Measurements from ENCODE around the gene LAMC2.

Gene LAMC2

DNA sequence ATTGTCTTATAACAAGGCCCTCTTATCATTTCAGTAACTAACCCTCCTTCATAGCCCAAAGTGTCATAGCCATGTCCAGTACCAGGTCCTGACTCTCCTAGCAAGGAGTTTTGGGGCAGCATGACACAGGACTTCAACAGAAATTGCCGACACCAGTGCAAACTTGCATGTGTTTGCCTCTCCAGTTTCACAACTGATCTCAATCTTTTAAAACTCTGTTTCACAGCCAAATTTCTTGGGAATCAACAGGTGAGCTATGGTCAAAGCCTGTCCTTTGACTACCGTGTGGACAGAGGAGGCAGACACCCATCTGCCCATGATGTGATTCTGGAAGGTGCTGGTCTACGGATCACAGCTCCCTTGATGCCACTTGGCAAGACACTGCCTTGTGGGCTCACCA, 36.8 kb downstream of the LAMC2 start:
- Histone ChIP-seq H3K4me2 (ENCODE audit: low read depth, low read length) (no peak overlapping the region), H3K27ac (ENCODE audit: low read length) (no peak overlapping the region), H3K79me2 (ENCODE audit: low read length) (no peaks in the 10 kb centered on the region), H4K20me1 (ENCODE audit: insufficient read depth, low read length) (no peaks in the 10 kb centered on the region), H3K4me3 (ENCODE audit: low read length) (no peak overlapping the region), H2AFZ (ENCODE audit: low read length) (no peak overlapping the region), H3K4me1 (ENCODE audit: low read length) (peaks cover 10% of the 10 kb centered on the region; the same call in 1 of the 2 replicates), H3K9me2 (replicated peaks; ENCODE audit: insufficient read depth, low read length) (no peaks in the 10 kb centered on the region), H3K9me3 (replicated peaks; ENCODE audit: insufficient read depth, low read length) (no peaks in the 10 kb centered on the region), H3K9ac (ENCODE audit: low read length) (no peak overlapping the region), H3K36me3 (replicated peaks; ENCODE audit: insufficient read depth, low read length) (no peaks in the 10 kb centered on the region), H3F3A (ENCODE audit: insufficient read depth, low read length) (no peaks in the 10 kb centered on the region), H3K27me3 (replicated peaks; ENCODE audit: insufficient read depth, low read length) (no peaks in the 10 kb centered on the region)
- TF ChIP-seq EZH2phosphoT487 (IDR thresholded peaks at IDR 0.05; ENCODE audit: low read length) (no peak), EZH2 (optimal IDR thresholded peaks at IDR 0.05; ENCODE audit: low read depth, low read length) (no peak)
- TF ChIP-seq, protein P1, sequence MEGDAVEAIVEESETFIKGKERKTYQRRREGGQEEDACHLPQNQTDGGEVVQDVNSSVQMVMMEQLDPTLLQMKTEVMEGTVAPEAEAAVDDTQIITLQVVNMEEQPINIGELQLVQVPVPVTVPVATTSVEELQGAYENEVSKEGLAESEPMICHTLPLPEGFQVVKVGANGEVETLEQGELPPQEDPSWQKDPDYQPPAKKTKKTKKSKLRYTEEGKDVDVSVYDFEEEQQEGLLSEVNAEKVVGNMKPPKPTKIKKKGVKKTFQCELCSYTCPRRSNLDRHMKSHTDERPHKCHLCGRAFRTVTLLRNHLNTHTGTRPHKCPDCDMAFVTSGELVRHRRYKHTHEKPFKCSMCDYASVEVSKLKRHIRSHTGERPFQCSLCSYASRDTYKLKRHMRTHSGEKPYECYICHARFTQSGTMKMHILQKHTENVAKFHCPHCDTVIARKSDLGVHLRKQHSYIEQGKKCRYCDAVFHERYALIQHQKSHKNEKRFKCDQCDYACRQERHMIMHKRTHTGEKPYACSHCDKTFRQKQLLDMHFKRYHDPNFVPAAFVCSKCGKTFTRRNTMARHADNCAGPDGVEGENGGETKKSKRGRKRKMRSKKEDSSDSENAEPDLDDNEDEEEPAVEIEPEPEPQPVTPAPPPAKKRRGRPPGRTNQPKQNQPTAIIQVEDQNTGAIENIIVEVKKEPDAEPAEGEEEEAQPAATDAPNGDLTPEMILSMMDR (IDR thresholded peaks at IDR 0.05; ENCODE audit: low read length): no peak
- no peak for DNase-seq

DNA sequence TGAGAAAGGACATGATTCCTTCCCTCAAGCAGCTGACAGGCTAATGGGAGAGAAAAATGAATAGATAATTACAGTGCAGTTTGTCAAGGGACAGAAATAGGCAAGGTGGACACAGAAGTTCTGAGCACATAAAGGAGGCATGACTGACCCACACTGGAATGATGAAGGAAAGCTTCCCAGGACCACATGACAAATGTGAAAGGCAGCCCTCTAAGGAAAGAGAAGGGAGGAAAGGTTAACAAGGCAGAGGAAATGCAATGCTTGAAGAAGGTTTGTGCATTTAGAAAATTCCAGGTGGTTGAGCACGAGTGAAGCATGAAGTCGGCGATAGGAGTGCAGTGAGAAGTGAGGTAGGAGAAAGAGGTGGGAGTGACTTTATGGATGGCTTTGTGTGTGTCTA, 37.4 kb downstream of the LAMC2 start:
- H3F3A ChIP-seq (ENCODE audit: insufficient read depth, low read length): no peaks in the 10 kb centered on the region
- H3K79me2 ChIP-seq (ENCODE audit: low read length): no peaks in the 10 kb centered on the region
- H3K27ac ChIP-seq (ENCODE audit: low read length): no peak overlapping the region
- no peak overlapping the region for H2AFZ ChIP-seq (ENCODE audit: low read length)
- no peak overlapping the region for H3K4me3 ChIP-seq (ENCODE audit: low read length)
- H3K4me1 ChIP-seq (ENCODE audit: low read length): peaks cover 10% of the 10 kb centered on the region; the same call in 1 of the 2 replicates
- H3K9me2 ChIP-seq (replicated peaks; ENCODE audit: insufficient read depth, low read length): no peaks in the 10 kb centered on the region
- TF ChIP-seq EZH2 (optimal IDR thresholded peaks at IDR 0.05; ENCODE audit: low read depth, low read length): no peak
- no peak for TF ChIP-seq EZH2phosphoT487 (IDR thresholded peaks at IDR 0.05; ENCODE audit: low read length)
- TF ChIP-seq, protein P1 (IDR thresholded peaks at IDR 0.05; ENCODE audit: low read length): no peak
- no peaks in the 10 kb centered on the region for H3K27me3 ChIP-seq (replicated peaks; ENCODE audit: insufficient read depth, low read length)
- DNase-seq: no peak
- H3K36me3 ChIP-seq (replicated peaks; ENCODE audit: insufficient read depth, low read length): no peaks in the 10 kb centered on the region
- no peaks in the 10 kb centered on the region for H3K9me3 ChIP-seq (replicated peaks; ENCODE audit: insufficient read depth, low read length)
- no peak overlapping the region for H3K4me2 ChIP-seq (ENCODE audit: low read depth, low read length)
- H3K9ac ChIP-seq (ENCODE audit: low read length): no peak overlapping the region
- no peaks in the 10 kb centered on the region for H4K20me1 ChIP-seq (ENCODE audit: insufficient read depth, low read length)

DNA sequence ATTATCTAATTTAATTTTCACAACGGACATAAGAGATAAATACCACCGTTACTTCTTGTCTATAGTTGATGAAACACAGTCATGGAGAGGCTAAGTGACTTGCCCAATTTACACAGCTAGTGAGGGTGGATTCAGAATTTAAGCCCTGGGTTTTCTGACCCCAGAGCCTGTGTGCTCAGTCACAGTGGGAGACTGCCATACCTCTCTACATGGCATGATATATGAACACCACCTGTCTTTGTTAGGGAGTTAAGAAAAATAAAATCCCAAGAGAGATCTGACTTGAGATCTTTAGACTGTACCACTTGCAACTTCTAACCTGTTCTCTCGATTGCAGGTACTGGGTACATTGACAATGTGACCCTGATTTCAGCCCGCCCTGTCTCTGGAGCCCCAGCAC, 40.3 kb downstream of the LAMC2 start:
- Histone ChIP-seq H3K36me3 (replicated peaks; ENCODE audit: insufficient read depth, low read length) (no peaks in the 10 kb centered on the region), H4K20me1 (ENCODE audit: insufficient read depth, low read length) (no peaks in the 10 kb centered on the region), H3K9ac (ENCODE audit: low read length) (no peak overlapping the region), H3K9me3 (replicated peaks; ENCODE audit: insufficient read depth, low read length) (no peaks in the 10 kb centered on the region), H3K9me2 (replicated peaks; ENCODE audit: insufficient read depth, low read length) (no peaks in the 10 kb centered on the region), H3K79me2 (ENCODE audit: low read length) (no peaks in the 10 kb centered on the region), H3K27me3 (replicated peaks; ENCODE audit: insufficient read depth, low read length) (no peaks in the 10 kb centered on the region), H3K4me2 (ENCODE audit: low read depth, low read length) (no peak overlapping the region), H3K4me3 (ENCODE audit: low read length) (no peak overlapping the region), H3K4me1 (ENCODE audit: low read length) (no peaks in the 10 kb centered on the region), H3F3A (ENCODE audit: insufficient read depth, low read length) (no peaks in the 10 kb centered on the region), H2AFZ (ENCODE audit: low read length) (no peak overlapping the region), H3K27ac (ENCODE audit: low read length) (no peak overlapping the region)
- no peak for DNase-seq
- TF ChIP-seq, protein P1 (IDR thresholded peaks at IDR 0.05; ENCODE audit: low read length): no peak
- TF ChIP-seq EZH2 (optimal IDR thresholded peaks at IDR 0.05; ENCODE audit: low read depth, low read length) (no peak), EZH2phosphoT487 (IDR thresholded peaks at IDR 0.05; ENCODE audit: low read length) (no peak)

Data from MM.1S (cell line).